K562 (cell line): ENCODE measurements around the gene MARCHF9. TPM values are rescaled to one million over a fixed set of nuclear protein-coding genes. Genes with fewer than 3 reads are reported as not detected.

ENCODE experiments used
- CBFA2T2 ChIP-seq: fragments of 450-650 bp; conservative IDR thresholded peaks from 2 replicates; pipeline ENCODE4 v1.6.1; 2017; ENCODE audit warnings: mild to moderate bottlenecking
- CXXC5 ChIP-seq: fragments of 250-450 bp; sonication (Bioruptor Pico); IDR thresholded peaks from 2 replicates; pipeline ENCODE4 v1.8.0; 2022; ENCODE audit warnings: inconsistent platforms, mild to moderate bottlenecking, moderate library complexity
- ETV6 ChIP-seq, 3 experiments: fragments of 150-350 bp in 1 of 3; sonication (generic) in 1 of 3; formaldehyde crosslinking in 1 of 3; IDR thresholded peaks; 2 replicates each; pipeline versions ENCODE4 v1.6.1 to v1.8.0; 2014 to 2022; ENCODE audit warnings: borderline replicate concordance in 2 of 3, low read depth in 2 of 3, antibody characterized with exemption in 1 of 3, low read length in 1 of 3, mild to moderate bottlenecking in 1 of 3, missing genetic modification reagents in 1 of 3
- HNRNPUL1 ChIP-seq: fragments of 200-400 bp; formaldehyde crosslinking; IDR thresholded peaks from 2 replicates; pipeline ENCODE4 v1.6.1; 2017; ENCODE audit warnings: low read length
- JUNB ChIP-seq: fragments of 450-650 bp; formaldehyde crosslinking; conservative IDR thresholded peaks from 2 replicates; pipeline ENCODE4 v1.4.0; 2020; ENCODE audit warnings: mild to moderate bottlenecking
- POLR2B ChIP-seq: fragments of 450-650 bp; IDR thresholded peaks from 2 replicates; pipeline ENCODE4 v1.6.1; 2018; ENCODE audit warnings: low read depth; ENCODE audit not compliant: partially characterized antibody
- PYGO2 ChIP-seq: fragments of 450-650 bp; IDR thresholded peaks from 2 replicates; pipeline ENCODE4 v1.6.1; 2016; ENCODE audit warnings: mild to moderate bottlenecking, missing genetic modification characterization, moderate library complexity, missing compliant biosample characterization
- SLC30A9 ChIP-seq: fragments of 250-450 bp; sonication (Bioruptor Pico); IDR thresholded peaks from 2 replicates; pipeline ENCODE4 v1.8.0; 2022; ENCODE audit warnings: mild to moderate bottlenecking, moderate library complexity
- SP2 ChIP-seq: IDR thresholded peaks from 2 replicates; pipeline ENCODE4 v1.6.1; 2011; ENCODE audit warnings: mild to moderate bottlenecking, low read depth, low read length, moderate library complexity; ENCODE audit not compliant: poor library complexity, severe bottlenecking; ENCODE audit errors: extremely low read depth
- TRIM24 ChIP-seq, 2 experiments: fragments of 450-650 bp; IDR thresholded peaks; 2 replicates each; pipeline ENCODE4 v1.6.1; 2016
- ZFX ChIP-seq: sonication (generic); formaldehyde crosslinking; IDR thresholded peaks from 2 replicates; pipeline ENCODE4 v1.8.0; 2022; ENCODE audit warnings: mild to moderate bottlenecking, missing genetic modification reagents, moderate library complexity
- polyA plus RNA-seq, 8 experiments: library from polyadenylated mRNA; depleted of rRNA in 4 of 8; stranded (reverse) in 5 of 8; unstranded in 3 of 8; fragments of >200 nt; fragmentation: Nextera tagmentation in 2 of 8; fragmentation: Illumina TruSeq in 1 of 8; extraction: Ambion mirVana in 2 of 8; extraction: Trizol in 1 of 8; gene quantifications; 2 replicates each; pipeline versions ENCODE4 v1.2.1 to v1.2.3, GENCODE V29; 2011 to 2014; ENCODE audit warnings: inconsistent platforms in 1 of 8, missing spikeins in 1 of 8
- total RNA-seq, 7 experiments: library from RNA; depleted of rRNA in 6 of 7; stranded (reverse); fragments of >200 nt in 6 of 7; fragmentation: Illumina TruSeq in 2 of 7; extraction: Trizol in 2 of 7; gene quantifications; 2 replicates each; pipeline versions ENCODE4 v1.2.1 to v1.2.3, GENCODE V29; 2011 to 2021; ENCODE audit warnings: low replicate concordance in 1 of 7
- TF ChIP-seq, protein P1 (sequence below), 2 experiments: fragments of 450-650 bp; IDR thresholded peaks; 2 replicates each; pipeline ENCODE4 v1.6.1; 2018; ENCODE audit warnings: mild to moderate bottlenecking in 2 of 2, low read depth in 1 of 2; ENCODE audit not compliant: partially characterized antibody in 2 of 2
- TF ChIP-seq, protein P2 (sequence below): fragments of 250-450 bp; sonication (Bioruptor Pico); IDR thresholded peaks from 2 replicates; pipeline ENCODE4 v1.5.0; 2022; ENCODE audit warnings: mild to moderate bottlenecking
- TF ChIP-seq, protein P3 (sequence below): fragments of 200-800 bp; sonication (Bioruptor generic); IDR thresholded peaks from 2 replicates; pipeline ENCODE4 v1.6.1; 2017; ENCODE audit warnings: missing genetic modification characterization, missing compliant biosample characterization
- TF ChIP-seq, protein P4 (sequence below), 2 experiments: fragments of 450-650 bp; IDR thresholded peaks; 2 replicates each; pipeline ENCODE4 v1.6.1; 2016

The MARCHF9 gene
- total and polyA plus RNA-seq, 9 of the 15 experiments (the other 6 are each of a cell fraction or from before 2014, with no cell fraction given), result 0.80 to 12.4 (median 6.2) TPM

DNA sequence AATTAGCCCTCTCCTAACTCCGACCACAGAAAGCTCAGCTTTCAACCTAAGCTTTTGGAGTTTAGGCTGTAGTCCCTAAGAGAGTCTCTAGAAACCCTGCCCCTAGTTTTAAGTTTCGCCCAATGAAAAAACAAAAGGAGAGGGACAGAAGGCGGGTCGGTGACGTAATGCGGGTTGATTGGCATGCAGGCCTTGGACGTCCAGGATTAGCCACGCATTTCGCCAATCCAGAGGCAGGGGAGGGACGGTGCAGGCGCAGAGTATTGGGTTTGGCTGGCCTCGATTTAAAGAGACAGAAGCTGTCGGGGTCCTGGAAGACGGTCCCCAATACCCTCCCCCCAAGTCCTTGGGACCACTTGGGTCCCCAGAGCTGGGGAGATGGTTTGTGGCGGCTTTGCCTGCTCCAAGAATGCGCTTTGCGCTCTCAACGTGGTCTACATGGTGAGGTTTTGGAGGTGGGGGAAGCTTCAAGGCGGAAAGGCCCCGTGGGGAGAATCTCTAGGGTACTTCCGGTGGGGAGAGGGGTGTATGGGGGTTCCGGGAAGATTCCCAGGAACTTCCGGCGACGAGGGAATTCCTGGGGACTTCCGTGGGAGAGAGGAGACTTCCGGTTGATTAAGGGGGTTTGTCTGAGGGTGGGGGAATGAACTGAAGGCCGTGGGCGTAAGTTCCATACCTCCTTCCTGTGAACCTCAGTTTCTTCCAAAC, 10.0 kb upstream of the MARCHF9 start, which contains the start of gene TSPAN31 (continued):
- TF ChIP-seq, protein P1, sequence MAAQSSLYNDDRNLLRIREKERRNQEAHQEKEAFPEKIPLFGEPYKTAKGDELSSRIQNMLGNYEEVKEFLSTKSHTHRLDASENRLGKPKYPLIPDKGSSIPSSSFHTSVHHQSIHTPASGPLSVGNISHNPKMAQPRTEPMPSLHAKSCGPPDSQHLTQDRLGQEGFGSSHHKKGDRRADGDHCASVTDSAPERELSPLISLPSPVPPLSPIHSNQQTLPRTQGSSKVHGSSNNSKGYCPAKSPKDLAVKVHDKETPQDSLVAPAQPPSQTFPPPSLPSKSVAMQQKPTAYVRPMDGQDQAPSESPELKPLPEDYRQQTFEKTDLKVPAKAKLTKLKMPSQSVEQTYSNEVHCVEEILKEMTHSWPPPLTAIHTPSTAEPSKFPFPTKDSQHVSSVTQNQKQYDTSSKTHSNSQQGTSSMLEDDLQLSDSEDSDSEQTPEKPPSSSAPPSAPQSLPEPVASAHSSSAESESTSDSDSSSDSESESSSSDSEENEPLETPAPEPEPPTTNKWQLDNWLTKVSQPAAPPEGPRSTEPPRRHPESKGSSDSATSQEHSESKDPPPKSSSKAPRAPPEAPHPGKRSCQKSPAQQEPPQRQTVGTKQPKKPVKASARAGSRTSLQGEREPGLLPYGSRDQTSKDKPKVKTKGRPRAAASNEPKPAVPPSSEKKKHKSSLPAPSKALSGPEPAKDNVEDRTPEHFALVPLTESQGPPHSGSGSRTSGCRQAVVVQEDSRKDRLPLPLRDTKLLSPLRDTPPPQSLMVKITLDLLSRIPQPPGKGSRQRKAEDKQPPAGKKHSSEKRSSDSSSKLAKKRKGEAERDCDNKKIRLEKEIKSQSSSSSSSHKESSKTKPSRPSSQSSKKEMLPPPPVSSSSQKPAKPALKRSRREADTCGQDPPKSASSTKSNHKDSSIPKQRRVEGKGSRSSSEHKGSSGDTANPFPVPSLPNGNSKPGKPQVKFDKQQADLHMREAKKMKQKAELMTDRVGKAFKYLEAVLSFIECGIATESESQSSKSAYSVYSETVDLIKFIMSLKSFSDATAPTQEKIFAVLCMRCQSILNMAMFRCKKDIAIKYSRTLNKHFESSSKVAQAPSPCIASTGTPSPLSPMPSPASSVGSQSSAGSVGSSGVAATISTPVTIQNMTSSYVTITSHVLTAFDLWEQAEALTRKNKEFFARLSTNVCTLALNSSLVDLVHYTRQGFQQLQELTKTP (IDR thresholded peaks at IDR 0.05; ENCODE audit: low read depth in 1 of 2, partially characterized antibody in 2 of 2), result no peak
- TF ChIP-seq, protein P2, sequence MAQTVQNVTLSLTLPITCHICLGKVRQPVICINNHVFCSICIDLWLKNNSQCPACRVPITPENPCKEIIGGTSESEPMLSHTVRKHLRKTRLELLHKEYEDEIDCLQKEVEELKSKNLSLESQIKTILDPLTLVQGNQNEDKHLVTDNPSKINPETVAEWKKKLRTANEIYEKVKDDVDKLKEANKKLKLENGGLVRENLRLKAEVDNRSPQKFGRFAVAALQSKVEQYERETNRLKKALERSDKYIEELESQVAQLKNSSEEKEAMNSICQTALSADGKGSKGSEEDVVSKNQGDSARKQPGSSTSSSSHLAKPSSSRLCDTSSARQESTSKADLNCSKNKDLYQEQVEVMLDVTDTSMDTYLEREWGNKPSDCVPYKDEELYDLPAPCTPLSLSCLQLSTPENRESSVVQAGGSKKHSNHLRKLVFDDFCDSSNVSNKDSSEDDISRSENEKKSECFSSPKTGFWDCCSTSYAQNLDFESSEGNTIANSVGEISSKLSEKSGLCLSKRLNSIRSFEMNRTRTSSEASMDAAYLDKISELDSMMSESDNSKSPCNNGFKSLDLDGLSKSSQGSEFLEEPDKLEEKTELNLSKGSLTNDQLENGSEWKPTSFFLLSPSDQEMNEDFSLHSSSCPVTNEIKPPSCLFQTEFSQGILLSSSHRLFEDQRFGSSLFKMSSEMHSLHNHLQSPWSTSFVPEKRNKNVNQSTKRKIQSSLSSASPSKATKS (CRISPR knock-in tag), result no peak
- TF ChIP-seq, protein P3, sequence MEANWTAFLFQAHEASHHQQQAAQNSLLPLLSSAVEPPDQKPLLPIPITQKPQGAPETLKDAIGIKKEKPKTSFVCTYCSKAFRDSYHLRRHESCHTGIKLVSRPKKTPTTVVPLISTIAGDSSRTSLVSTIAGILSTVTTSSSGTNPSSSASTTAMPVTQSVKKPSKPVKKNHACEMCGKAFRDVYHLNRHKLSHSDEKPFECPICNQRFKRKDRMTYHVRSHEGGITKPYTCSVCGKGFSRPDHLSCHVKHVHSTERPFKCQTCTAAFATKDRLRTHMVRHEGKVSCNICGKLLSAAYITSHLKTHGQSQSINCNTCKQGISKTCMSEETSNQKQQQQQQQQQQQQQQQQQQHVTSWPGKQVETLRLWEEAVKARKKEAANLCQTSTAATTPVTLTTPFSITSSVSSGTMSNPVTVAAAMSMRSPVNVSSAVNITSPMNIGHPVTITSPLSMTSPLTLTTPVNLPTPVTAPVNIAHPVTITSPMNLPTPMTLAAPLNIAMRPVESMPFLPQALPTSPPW, result peak; percentile 64; the same call in 1 of the 2 replicates
- no peak for TF ChIP-seq PYGO2
- TF ChIP-seq POLR2B, result peak; percentile 72
- TF ChIP-seq JUNB, result 0 out of 2 replicates have a peak, but pooled peaks have one; percentile 54
- TF ChIP-seq TRIM24 (IDR thresholded peaks at IDR 0.05), result 0 out of 4 replicates have a peak, but pooled peaks of 1 of the 2 experiments have one; percentile 31
- TF ChIP-seq CXXC5 (CRISPR knock-in tag), result peak; percentile 57; the same call in 1 of the 2 replicates
- peak; percentile 58 for TF ChIP-seq ZFX (CRISPR knock-in tag)
- TF ChIP-seq CBFA2T2, result no peak
- TF ChIP-seq, protein P4, sequence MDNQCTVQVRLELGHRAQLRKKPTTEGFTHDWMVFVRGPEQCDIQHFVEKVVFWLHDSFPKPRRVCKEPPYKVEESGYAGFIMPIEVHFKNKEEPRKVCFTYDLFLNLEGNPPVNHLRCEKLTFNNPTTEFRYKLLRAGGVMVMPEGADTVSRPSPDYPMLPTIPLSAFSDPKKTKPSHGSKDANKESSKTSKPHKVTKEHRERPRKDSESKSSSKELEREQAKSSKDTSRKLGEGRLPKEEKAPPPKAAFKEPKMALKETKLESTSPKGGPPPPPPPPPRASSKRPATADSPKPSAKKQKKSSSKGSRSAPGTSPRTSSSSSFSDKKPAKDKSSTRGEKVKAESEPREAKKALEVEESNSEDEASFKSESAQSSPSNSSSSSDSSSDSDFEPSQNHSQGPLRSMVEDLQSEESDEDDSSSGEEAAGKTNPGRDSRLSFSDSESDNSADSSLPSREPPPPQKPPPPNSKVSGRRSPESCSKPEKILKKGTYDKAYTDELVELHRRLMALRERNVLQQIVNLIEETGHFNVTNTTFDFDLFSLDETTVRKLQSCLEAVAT (IDR thresholded peaks at IDR 0.05), result 0 out of 4 replicates have a peak, but pooled peaks of 1 of the 2 experiments have one; percentile 24
- TF ChIP-seq HNRNPUL1, result no peak
- peak; percentile 63 for TF ChIP-seq SP2
- no peak for TF ChIP-seq SLC30A9 (CRISPR knock-in tag)
- TF ChIP-seq ETV6 (IDR thresholded peaks at IDR 0.05; ENCODE audit: borderline replicate concordance in 1 of 2, low read depth in 2 of 2, low read length in 1 of 2), result no peak
- TF ChIP-seq ETV6 (CRISPR knock-in tag; IDR thresholded peaks at IDR 0.05; ENCODE audit: borderline replicate concordance), result no peak
